GM18861 (cell line): Measurements from ENCODE around the gene FARS2.
A peak's percentile ranks its signal among the peaks of the same experiment; 100 is the strongest.

ENCODE experiments used
- ATAC-seq: cut with Tn5 transposase; IDR thresholded peaks from one replicate; pipeline ENCODE4 v1.9.1; 2021; ENCODE audit not compliant: unreplicated experiment

FARS2 gene

DNA sequence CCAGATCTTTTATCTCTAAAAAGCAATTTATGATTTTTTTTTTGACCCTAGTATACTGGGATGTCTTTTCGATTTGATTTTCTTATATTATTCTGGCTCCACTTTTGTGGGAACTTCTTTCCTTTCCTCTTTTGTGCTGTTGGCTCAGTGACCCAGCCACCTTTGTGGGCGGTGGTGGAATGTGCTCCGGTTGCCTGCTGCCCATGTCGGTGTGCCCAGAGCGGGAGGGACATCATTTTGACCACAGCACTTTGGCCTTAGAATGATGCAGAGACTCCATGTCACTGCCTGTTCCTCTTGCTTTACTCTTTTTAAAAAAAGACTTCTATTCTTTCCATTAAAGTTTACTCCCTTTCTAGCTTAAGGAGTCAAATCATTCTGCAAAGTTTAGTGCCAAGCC, 198.0 kb downstream of the FARS2 start:
- ATAC-seq, result no peak

DNA sequence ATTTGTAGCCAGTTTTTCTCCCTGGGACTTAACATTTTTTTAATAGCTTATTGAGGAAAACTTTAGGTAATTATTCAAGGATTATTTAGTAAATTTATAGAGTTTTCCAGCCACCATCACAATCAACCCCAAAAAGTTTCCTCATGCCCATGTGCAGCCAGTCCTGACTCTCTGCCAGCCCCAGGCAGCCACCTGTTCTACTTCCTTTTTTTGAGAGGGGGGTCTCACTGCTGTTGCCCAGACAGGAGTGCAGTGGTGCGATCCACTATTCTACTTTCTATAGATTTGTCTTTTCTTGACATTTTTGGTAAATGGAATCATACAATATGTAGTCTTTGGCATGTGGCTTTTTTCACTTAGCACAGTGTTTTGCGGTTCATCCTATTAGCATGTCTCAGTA, 200.1 kb downstream of the FARS2 start:
- ATAC-seq, result no peak

DNA sequence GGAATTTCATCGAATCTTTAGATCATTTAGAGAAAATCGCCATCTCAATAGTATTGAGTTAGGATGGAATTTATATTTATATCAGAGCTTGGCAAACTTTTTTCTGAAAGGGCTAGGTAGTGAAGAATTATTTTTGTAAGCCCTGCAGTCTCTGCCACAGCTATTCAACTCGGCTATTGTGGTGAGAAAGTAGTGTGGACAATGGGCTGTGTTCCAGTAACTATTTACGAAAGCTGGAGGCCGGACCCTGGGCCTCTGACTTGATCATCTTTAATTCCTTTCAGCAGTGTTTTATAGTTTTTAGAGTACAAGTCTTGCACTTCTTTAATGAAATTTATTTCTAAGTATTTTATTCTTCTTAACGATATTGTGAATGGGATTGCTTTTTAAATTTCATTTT, 201.5 kb downstream of the FARS2 start:
- ATAC-seq, result no peak

DNA sequence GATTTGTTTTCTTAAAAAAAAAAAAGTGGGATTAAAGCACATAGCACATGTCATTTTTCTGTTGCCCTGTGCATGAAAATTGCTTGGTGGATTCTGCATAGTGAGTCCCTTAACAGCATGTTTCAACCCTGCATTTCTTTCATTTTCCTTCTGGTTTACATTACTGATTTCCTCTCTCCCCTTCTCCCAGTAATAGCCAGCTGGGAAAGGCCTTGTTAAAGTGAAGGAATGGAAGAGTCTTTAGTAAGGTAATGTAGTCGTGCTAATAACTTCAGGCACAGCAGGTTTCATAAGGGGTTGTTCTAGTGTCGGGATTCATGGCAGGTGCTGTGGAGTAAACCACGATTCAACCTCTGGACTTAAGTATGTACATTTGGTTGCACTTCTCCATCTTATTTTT, 202.4 kb downstream of the FARS2 start:
- ATAC-seq, result no peak

DNA sequence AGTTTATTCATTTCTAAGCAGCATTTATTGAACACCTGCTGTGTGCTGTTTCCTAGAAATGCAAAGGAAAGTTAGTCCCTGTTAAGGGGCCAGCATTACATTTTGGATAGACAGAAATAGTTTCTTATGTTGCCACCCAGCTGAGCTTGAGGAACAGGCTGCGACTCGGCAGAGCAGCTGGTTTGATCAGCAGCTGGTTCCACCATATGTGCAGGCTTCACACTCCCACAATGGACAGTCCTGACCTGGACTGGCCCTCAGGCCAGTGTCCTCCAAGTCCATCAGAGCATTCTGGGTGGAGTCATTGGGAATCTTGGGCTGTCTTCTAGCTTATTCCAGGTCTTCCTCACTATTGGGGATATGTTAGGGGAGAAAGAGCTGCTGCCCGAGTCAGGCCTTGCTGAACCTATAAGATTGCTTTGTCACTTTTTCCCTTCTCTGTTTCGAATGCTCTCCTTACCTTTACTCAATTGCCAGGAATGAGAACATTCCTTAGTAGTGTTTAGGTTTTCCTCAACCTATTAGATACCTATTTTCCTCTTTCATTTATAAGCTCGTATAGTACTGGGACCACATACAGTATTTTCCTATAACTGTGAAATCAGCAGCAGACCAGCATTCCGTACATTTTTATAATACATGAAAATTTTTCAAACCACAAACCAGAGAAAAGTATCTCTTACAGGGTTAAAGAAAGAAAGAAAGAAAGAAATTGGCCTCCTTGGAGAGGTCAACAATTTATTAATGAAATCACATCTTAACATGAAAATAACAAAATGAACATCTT, 203.0 kb downstream of the FARS2 start:
- no peak for ATAC-seq

DNA sequence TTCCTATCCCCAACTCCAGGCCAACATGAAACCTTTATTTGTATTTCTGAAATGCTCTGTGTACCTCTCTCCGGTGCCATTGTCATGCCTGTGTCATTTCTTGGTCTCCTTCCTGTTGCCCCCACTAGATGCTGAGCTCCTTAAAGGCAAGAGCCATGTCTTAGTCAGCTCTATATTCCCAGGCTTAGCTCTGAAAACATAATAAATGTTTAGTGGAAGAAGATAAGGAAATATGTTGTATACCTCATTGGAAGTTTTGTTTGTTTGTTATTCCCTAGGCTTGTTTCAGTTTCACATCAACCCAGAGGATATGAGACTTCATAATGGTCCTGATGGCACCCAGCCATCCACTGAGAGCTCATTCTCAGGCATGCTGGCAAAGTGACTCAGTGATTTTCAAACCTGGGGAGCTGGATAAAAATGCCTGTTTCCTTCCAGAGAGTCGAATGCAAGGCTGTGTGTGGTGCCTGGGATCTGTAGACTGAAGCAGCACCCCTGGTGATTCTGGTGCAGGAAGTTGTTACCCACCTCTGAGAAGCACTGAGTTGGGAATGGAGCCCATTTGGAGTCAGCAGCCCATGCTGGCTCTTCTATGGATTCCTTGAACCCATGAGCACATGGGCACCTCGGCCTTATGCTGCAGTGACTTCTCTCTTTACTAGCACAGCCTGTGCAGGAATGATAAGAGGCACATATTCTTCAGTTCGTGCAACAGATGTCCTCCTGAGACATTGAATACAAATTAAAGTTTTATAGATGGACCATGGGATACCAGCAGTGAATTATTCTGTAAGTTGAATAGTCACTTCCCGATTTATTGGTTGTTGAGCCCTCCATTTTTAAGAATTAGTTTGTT, 205.2 kb downstream of the FARS2 start:
- ATAC-seq, result no peak

DNA sequence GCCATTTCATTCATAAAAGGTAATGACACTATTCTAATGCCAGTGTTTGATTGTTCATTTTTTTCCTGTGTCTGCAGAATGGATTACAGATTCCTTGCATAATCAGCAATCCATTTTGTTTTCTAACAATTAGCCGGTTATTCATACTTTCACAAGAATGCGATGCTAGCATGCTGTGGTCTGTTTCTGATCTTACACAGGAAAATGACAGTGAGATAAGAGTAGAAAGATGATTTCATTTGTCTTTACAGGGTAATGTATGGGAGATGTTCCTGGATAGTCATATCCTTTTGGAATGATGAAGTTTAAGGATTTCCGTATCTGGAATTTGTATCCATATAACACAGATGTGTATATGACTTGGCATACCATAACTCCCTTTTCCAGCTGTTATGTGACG, 207.3 kb downstream of the FARS2 start:
- ATAC-seq, result no peak

DNA sequence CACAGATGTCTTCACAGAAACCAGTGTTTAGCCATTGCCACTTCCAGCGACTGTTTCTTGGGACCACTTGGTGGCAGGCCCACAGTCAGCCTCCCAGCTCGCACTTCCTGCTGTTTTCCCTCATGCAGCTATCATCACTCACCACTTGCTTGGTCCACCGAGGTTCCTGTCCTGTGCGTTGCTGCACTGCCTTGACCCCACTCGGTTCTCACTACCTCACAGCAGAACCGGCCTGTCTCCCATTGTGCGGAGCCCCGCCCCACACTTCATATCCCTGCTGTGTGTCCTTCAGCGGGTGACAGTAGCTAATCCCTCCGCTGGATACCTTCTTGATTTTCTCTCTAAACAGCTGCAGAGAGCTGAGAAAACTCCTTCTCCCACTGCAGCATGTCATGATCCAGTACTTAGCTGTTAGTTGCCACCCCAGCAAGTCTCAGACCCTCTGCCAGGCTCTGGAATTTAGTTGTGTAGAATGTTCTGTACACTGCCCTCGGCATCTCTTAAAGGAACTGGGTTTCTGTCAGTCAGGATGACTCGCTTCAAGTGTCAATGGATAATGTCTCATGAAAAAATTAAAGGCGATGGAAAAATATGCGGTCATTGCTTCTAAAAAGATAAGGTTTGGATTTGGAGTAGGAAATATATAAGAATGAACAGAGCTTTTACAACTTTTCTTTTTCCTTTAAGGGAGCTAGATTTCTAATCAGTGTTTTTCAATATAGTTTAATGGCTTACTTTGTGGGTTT, 208.0 kb downstream of the FARS2 start:
- no peak for ATAC-seq

DNA sequence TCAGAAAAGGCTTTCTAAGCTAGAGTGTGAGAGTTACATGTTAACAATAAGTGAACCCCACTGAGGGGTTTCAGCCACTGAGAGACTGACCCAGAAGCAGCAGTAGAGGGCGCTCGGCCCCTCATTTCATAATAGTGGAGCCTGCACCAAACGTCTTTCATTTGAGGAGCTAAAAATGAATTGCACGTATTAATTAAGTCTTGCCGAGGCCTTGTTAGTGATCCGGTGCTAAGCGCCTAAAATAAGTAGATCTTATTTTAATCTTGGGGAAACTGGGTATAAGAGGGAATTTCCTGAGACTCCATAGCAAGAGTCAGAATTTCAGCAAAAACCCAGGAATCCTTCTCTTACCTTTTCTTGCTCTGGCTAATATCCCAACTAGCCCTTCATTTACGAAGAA, 209.7 kb downstream of the FARS2 start:
- ATAC-seq, result peak; percentile 60

DNA sequence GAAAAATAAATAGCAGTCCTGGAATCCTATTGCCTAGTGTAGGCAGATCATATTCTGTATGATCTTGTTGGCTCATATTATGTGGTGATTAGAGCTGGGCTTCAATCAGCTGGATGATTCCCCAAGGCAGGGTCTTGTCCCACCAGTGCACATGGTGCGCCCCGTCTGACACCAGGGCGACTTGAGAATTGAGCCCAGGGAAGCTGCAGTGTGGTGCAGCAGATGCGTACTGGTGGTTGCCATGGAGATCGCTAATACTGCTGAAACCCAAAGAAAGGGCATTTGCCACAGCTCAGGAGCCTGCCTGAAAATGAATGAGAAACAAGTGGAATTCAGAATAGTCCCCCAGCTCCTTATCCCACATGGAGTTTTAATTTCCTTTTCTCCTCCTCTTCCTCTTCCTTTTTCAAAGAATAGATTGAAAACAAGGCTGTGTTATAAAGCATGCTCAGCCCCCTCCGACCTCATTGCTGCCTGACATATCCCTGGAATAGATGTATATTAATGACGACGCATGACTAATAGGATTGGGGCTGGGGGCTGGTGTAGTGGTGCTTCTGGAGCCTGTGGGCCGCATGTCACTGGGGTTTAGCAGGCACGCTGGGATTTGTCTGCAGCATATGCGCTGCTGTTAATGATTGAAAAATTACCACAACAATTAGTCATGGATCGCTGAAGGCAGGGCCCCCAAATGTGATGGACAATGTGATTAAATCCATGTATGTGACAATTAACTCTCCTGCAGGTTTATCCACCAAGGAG, 210.5 kb downstream of the FARS2 start:
- ATAC-seq, result no peak

DNA sequence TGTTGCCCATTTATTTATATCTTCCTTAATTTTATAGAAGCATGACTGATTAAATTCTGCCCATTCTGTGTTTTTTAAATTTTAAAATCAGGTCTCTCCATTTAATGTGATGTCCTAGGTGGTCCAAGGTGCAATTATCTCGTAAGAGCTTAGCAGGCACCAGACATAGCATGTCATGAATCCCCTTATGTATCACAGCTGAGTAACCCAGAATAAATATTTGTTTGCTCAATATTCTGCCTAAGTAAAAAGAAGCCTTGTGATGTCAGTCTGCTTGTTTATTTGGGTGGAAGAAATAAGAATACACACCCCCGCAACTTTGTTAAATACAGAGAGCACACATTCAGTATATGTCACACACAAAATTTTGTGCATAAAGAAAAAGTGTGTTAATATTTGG, 211.3 kb downstream of the FARS2 start:
- no peak for ATAC-seq

DNA sequence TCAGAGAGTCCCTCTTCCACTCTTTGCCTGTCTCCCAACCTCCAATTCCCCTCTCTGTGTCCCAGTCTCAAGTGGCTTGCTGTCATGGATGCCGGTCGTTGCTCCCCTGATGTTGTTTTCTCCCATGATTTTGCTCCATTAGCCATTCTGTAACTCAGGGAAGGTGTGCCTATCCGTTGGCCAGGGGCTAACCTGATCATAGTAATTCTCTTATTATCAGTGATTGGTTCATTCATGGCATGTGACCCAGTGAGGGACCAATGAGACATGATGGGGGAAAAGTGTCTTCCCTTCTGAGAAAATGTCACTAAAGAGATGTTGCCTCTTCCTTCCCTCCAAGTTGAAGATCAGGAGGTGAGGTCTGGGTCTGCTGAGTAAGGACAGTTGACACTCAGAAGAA, 214.5 kb downstream of the FARS2 start:
- ATAC-seq, result no peak

DNA sequence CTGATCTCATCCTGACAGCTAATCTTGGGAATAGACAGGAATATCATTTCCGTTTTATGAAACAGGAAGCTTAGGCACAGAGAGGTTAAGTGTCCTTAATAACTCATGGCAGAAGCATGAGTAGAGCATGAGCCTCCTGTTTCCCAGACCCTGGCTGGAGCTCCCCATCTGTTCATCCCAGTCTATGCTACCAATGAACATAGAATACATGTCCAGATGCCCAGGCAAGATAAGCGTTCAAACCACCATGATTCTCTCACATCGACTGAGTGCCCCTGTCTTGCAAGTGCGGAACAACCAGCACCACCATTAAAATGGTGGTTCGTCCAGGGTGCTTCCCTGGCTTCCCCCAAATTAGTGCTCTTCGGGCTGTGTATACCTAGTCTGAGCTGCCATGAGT, 217.1 kb downstream of the FARS2 start:
- ATAC-seq, result no peak

DNA sequence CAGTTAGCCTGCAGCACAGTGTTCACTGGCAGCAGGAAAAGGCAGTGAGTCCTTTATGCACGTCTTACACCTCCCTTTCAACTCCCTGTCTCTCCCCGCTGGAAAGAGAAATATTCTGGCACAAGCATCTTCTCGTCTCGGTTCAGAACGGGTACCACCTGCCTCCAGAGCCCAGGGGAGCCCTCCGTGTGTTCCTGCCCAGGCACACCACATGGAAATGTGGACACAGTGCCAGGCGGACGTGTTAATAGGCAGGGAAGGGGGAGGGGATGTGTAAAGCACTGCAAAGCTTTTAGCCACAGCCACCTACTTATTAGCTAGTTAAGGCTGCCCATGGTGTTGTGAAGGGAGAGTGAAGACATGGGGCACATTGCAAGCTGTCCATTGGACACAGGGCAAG, 219.7 kb downstream of the FARS2 start:
- no peak for ATAC-seq

DNA sequence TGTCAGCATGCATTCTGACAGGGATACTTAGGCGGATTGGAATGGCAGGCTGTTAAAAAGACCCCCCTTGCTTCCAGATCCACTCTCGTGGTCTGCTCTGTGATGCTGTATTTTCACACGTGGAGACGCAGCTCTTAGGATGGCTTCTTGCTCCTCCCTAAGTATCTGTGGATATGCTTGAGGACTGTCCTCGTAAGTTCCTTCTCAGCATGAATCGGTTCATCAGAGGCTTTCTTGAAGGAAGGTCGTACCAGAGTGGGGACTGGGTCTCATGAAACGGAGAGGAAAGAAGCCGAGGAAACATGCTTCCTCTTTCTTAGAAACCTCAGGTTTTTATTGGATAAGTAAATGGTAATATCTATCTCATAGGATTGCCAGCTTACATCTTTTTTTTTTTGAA, 220.4 kb downstream of the FARS2 start:
- ATAC-seq, result no peak

DNA sequence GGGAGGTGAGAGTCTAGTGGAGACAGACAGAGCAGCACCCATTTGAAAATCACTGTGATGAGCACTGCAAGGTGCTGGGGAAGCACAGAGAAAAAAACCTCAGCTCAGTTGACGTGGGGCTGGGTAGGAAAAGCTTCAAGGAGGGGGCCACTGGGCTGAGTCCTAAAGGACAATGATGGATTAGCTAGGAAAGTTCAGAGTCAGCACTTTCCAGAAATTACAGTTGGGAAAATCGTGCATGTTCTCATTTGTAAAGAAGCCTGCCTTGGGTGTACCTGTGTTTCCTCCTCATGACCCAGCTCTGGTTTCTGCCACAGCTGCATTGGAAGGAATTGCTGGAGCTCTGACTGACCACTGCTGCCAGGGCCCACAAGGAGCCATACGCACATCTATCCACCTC, 221.3 kb downstream of the FARS2 start:
- no peak for ATAC-seq

DNA sequence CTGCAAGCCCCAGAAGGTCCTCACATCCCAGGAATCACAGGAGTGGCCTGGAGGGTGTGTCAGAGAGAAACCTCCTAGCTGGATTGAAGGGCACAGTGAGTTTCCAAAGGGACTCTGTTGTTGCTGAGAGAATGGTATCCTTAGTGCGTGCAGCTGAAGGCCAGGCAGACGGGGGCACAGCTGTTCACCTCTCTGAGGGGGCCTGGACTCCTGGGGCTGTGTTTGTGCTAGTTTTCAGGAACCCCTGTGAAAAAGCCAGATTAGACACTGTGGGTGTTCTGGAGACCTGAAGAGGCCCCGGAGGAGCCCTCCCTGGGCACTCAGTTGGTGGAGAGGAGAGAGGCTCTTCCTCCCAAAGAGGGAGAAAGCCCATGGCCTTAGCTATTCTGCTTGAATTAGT, 223.4 kb downstream of the FARS2 start:
- no peak for ATAC-seq

DNA sequence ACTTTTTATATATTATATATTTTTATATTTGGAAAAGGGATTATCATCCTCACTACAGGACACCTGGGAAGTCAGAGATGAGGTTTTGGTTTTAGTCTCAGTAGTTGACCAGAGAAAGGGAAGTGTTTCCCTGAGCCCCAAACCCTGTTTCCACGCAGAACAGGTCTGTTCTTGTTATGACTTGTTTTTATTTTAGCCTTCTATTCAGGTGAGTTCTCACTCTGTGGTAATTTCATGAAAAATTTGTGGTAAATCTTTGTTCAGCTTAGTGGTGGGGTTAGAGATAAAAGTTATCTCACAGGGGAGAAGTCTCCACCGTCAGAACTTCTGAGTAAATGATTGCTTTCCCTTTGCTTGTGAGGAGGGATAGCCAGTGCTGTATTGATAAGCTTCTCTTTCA, 224.9 kb downstream of the FARS2 start:
- peak; percentile 95 for ATAC-seq

DNA sequence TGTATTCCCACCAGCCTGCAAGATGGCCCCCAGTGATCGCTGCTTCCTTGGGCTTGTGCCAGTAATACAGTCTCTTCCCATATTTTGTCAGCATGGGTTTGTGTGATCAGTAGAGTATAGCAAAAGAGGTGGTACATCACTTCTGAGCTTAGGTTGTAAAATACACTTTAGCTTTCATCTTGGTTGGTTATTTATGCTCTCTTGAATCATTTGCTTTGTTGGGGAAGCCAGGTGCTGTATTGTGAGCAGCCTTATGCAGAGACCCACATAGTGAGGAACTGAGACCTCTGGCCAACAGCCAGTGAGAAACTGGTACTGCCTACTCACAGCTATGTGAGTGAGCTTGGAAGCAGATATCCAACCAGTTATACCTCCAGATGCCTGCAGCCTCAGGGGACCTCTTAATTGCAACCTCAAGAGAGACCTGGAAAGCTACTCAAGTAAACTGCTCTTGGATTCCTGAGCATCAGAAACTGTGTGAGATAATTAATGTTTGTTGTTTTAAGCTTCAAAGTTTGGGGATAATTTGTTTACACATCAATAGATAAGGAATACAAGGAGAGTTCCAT, 229.3 kb downstream of the FARS2 start:
- no peak for ATAC-seq

DNA sequence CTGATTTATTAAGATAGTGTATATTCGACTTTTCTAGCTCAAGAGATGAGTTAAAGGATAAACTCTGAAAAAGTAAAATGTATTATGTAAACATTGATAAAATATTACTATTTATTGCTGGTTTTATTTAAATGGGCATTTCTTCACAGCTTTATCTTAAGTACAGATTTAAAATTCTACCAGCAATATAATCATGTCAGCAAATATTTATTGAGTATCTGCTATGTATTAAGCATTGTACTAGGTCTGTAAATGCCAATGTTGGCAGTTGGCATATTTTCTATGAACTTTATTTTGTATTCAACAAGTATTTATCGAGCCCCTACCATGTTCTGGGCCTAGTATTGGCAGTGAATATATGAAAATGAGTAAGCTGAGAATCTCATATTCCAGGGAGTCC, 231.0 kb downstream of the FARS2 start:
- ATAC-seq, result no peak

DNA sequence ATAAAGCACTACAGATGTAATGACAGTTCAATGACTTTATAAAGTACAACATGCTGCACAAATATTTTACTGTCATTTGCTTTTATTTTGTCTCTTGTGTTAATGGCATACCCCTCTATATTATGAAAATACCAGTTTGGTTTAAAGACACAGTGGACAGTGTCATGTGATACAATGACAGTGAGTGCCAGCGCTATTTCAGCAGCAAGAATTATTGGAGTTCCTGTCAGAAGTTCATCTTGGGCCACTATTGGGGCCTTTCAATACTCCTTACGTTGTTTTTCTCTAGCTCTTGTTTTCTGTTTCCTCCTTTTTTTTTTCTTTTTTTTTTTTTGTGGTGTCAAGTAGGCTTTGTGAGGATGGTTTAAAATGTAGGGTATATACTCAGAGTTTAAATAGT, 232.5 kb downstream of the FARS2 start:
- ATAC-seq, result no peak
